Upper lobe of left lung (tissue), 6 donors: ENCODE results near the gene KSR2. TPM values are rescaled to one million over a fixed set of nuclear protein-coding genes. Genes with fewer than 3 reads are reported as not detected.

ENCODE experiments used
- ATAC-seq, 2 donors: fragments of 200-7000 bp; cut with Tn5 transposase; one replicate each; pipeline ENCODE4 v1.9.1; 2022; ENCODE audit warnings: mild to moderate bottlenecking in 2 of 2, moderate library complexity in 2 of 2; ENCODE audit not compliant: low FRiP score in 2 of 2
- DNase-seq, 2 donors: peaks; one replicate each; pipeline ENCODE4 v3.0.0-alpha.2; 2019 to 2020
- H3K27ac ChIP-seq, 4 donors: fragments of 200-600 bp; sonication (generic); one replicate each; pipeline ENCODE4 v1.5.1; 2016 to 2019
- H3K27me3 ChIP-seq, 4 donors: fragments of 200-600 bp; sonication (generic); one replicate each; pipeline ENCODE4 v1.5.1; 2017 to 2019
- H3K36me3 ChIP-seq, 4 donors: fragments of 200-600 bp; sonication (generic); one replicate each; pipeline ENCODE4 v1.5.1; 2016 to 2019
- H3K4me1 ChIP-seq, 4 donors: fragments of 200-600 bp; sonication (generic); one replicate each; pipeline ENCODE4 v1.5.1; 2018 to 2019
- H3K4me3 ChIP-seq, 4 donors: fragments of 200-600 bp; sonication (generic); one replicate each; pipeline ENCODE4 v1.5.1; 2017 to 2019; ENCODE audit warnings: mild to moderate bottlenecking in 2 of 4, moderate library complexity in 1 of 4
- H3K9me3 ChIP-seq, 4 donors: fragments of 200-600 bp; sonication (generic); one replicate each; pipeline ENCODE4 v1.5.1; 2018 to 2019
- EP300 ChIP-seq, 4 donors: sonication (generic); formaldehyde crosslinking; IDR thresholded peaks; one replicate each; pipeline ENCODE4 v1.5.1; 2017; ENCODE audit warnings: antibody characterized with exemption in 4 of 4, control low read depth in 2 of 4
- POLR2A ChIP-seq, 4 donors: fragments of 450-650 bp; IDR thresholded peaks; one replicate each; pipeline ENCODE4 v1.5.1; 2016 to 2017; ENCODE audit warnings: antibody characterized with exemption in 4 of 4, mild to moderate bottlenecking in 2 of 4
- POLR2AphosphoS5 ChIP-seq, 2 donors: sonication (generic); formaldehyde crosslinking; IDR thresholded peaks; one replicate each; pipeline ENCODE4 v1.5.1; 2017; ENCODE audit warnings: antibody characterized with exemption in 2 of 2
- WGBS, 2 donors: methylation state at CpG; one replicate each; pipeline ENCODE4 v1.1.5; 2017 to 2018; 5-methylcytosine and 5-hydroxymethylcytosine counted together
- total RNA-seq, 6 donors: library from RNA; depleted of rRNA in 4 of 6; stranded (reverse); fragments of >200 nt in 4 of 6; gene quantifications; one replicate each; pipeline versions ENCODE4 v1.1.0 to v1.2.1, GENCODE V29; 2016 to 2021
- TF ChIP-seq, protein P1 (sequence below), 6 experiments: fragments of 450-650 bp in 4 of 6; fragments of 200-600 bp in 2 of 6; sonication (generic) in 2 of 6; IDR thresholded peaks; one replicate each; pipeline ENCODE4 v1.5.1; 2016 to 2019; ENCODE audit warnings: antibody characterized with exemption in 6 of 6
- donor health status: DM: no; HTN: no; CAD: no; lungs with moderate emphysema.
- donor health status: DM: no; HTN: yes; CAD: no; lungs with severe emphysema.

The KSR2 gene
- total RNA-seq, 6 donors from 2014 or later = 0.30 to 3.2 (median 0.85) TPM

DNA sequence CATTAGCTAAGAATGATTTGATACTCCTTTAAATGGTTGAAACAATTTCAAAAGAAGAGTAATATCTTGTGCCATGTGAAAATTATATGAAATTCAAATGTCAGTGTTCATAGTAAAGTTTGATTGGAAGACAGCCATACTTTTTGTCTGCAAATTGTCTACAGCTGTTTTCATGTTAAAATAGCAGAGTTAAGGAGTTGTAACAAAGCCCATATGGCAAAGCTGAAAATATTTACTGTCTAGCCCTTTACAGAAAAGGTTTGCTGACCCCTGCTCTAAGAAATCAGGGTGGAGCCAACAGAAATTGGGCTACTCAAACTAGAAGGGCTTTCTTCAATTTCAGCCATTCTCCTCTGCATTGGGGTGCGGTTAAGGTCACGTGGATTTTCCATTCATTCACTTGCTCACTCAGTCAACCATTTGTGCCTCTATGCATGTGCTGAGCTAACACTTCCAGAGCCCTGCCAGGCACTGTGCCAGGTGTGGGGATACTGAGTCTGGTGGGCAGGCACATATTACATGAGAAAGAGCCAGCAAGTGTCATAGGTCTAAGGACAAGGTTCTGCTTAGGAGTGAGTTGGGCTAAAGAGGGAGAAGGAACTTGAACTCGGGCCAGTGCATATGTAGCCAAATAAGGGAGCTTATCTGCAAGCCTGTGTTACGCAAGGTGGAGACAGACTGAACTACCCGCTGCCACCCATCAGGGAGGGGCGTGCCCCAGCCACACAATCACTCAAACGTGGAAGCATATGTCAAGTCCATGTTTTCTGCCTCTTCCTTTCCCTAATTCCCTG, 467.5 kb downstream of the KSR2 start:
- ATAC-seq (peak; percentile 35 to 62), DNase-seq (peak in 1 of 2 donors; percentile 86)

DNA sequence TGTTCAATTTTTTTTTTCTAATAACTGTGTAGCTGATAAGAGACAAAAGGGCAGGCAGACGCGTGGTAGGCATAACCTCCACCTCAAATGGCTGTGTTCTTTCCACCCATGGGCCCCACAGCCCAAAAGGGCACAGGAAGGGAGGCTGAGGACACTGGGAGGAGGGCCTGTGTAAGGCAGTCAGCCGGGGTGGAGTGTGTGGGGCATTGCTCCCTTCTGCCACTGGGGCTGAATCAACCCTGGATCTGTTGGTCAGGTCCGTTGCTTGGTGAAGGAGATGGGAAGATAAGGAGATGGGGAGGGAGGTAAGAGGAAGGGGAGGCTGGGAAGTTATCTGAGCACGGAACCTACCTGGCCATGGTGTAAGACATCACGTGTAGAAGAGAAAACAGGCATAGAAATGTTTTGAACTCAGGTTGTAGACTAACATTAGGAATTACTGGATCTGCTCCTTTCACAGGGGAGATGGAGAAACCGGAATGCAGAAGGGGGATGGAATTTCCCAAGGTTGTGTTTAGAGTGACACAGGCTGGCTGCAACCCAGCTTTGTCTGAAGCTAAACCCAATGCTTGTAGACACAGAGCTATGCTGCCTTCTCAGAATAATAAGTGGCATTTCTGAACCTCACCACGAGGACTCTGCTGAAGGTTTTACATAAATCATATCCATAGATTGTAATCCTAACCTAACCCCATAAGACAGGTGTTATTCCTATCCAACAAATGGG, 468.9 kb downstream of the KSR2 start:
- DNase-seq (no peak), ATAC-seq (no peak)
- no peak for TF ChIP-seq POLR2AphosphoS5 (IDR thresholded peaks at IDR 0.05)
- TF ChIP-seq, protein P1, sequence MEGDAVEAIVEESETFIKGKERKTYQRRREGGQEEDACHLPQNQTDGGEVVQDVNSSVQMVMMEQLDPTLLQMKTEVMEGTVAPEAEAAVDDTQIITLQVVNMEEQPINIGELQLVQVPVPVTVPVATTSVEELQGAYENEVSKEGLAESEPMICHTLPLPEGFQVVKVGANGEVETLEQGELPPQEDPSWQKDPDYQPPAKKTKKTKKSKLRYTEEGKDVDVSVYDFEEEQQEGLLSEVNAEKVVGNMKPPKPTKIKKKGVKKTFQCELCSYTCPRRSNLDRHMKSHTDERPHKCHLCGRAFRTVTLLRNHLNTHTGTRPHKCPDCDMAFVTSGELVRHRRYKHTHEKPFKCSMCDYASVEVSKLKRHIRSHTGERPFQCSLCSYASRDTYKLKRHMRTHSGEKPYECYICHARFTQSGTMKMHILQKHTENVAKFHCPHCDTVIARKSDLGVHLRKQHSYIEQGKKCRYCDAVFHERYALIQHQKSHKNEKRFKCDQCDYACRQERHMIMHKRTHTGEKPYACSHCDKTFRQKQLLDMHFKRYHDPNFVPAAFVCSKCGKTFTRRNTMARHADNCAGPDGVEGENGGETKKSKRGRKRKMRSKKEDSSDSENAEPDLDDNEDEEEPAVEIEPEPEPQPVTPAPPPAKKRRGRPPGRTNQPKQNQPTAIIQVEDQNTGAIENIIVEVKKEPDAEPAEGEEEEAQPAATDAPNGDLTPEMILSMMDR (IDR thresholded peaks at IDR 0.05) = no peak
- no peak for TF ChIP-seq POLR2A (IDR thresholded peaks at IDR 0.05)
- no peak for TF ChIP-seq EP300 (IDR thresholded peaks at IDR 0.05)
- H3K36me3 ChIP-seq = no peaks in the 10 kb centered on the region
- 65 to 72% methylated on average over 7 to 8 of the region's 8 CpGs for WGBS, 2 donors
- no peaks in the 10 kb centered on the region for H3K27me3 ChIP-seq
- peaks cover 0 to 25% (median 17%) of the 10 kb centered on the region in 4 donors for H3K4me1 ChIP-seq
- H3K9me3 ChIP-seq = no peaks in the 10 kb centered on the region
- no peak overlapping the region for H3K27ac ChIP-seq
- H3K4me3 ChIP-seq = no peak overlapping the region

More for the DNA sequence above, 467.5 kb downstream of the KSR2 start:
- Histone ChIP-seq H3K4me1 (peaks cover 0 to 25% (median 15%) of the 10 kb centered on the region in 4 donors), H3K9me3 (no peaks in the 10 kb centered on the region), H3K27me3 (no peaks in the 10 kb centered on the region), H3K36me3 (no peaks in the 10 kb centered on the region), H3K4me3 (no peak overlapping the region), H3K27ac (peak overlapping the region in 2 of 4 donors; percentile 23 to 44)
- 43 to 48% methylated on average over 7 of the region's 7 CpGs for WGBS, 2 donors
- peak in 1 of 4 donors; percentile 20 for TF ChIP-seq EP300 (IDR thresholded peaks at IDR 0.05)
- TF ChIP-seq, protein P1 (IDR thresholded peaks at IDR 0.05) = no peak

DNA sequence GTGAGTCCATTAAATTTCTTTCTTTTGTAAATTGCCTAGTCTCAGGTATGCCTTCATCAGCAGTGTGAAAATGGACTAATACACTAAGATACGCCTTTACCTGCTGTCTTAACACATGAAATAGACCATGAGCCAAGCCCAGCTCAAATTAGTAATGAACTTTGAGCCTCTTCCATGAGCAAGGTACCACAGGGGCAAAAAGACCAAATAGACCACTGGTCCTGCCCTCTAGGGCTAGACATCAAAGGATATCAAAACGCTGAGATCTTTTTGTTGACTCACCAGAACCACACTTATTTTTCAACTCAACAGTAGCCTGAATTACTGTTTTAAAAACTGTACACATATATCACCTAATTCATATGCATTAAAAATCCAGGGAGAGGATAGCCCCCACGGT, 469.9 kb downstream of the KSR2 start:
- Histone ChIP-seq H3K9me3 (no peaks in the 10 kb centered on the region), H3K36me3 (no peaks in the 10 kb centered on the region), H3K27me3 (no peaks in the 10 kb centered on the region), H3K4me1 (peaks cover 0 to 25% (median 16%) of the 10 kb centered on the region in 4 donors), H3K4me3 (no peak overlapping the region), H3K27ac (no peak overlapping the region)
- DNase-seq = no peak
- WGBS, 2 donors = 70 to 73% methylated on average over 3 of the region's 3 CpGs
- no peak for TF ChIP-seq POLR2AphosphoS5 (IDR thresholded peaks at IDR 0.05)
- TF ChIP-seq, protein P1 (IDR thresholded peaks at IDR 0.05) = no peak
- TF ChIP-seq POLR2A (IDR thresholded peaks at IDR 0.05) = no peak
- no peak for TF ChIP-seq EP300 (IDR thresholded peaks at IDR 0.05)
- ATAC-seq = no peak

DNA sequence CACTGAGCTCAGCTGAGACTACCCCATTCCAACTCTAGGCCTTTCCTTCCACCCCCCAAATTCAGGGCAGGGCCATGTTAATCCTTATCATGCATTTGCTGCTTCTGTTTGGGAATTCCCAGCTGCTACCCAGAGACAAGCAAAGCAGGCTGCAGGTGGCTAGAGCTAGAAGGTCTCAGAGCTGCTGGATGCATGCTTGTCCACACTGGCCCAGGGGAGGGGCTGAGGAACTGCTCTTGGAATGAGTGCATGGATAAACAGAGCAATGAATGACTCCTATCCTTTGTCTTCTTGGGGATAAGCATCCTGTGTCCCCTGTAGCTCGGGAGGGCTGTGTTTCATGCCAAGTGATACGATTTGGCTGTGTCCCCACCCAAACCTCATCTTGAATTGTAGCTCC, 470.5 kb downstream of the KSR2 start:
- Histone ChIP-seq H3K9me3 (no peaks in the 10 kb centered on the region), H3K27me3 (no peaks in the 10 kb centered on the region), H3K27ac (no peak overlapping the region), H3K4me1 (peaks cover 0 to 25% (median 16%) of the 10 kb centered on the region in 4 donors), H3K4me3 (no peak overlapping the region), H3K36me3 (no peaks in the 10 kb centered on the region)
- DNase-seq (no peak), ATAC-seq (no peak)
- TF ChIP-seq EP300 (IDR thresholded peaks at IDR 0.05) = no peak
- 46 to 48% methylated on average over 2 of the region's 2 CpGs for WGBS, 2 donors

DNA sequence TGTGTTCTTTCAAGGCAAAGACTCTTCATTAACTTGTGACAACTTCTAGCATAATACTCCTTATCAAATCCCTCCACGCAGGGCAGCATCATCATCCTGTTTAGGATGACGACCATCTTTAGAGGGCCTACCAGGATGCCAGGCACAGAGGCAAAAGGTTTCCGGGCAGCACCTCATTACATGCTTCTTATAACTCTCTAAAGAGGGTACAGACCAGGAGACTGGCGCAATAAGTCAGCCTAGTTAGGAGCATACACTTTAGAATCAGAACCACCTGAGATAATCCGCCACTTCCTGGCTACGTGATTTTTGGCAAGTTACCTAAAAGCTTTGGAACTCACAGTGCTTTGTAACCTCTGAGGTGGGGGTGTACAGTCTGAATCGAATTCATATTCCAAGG, 471.4 kb downstream of the KSR2 start:
- 48 to 56% methylated on average over 7 of the region's 7 CpGs for WGBS, 2 donors
- DNase-seq = peak in 1 of 2 donors; percentile 53

More for the DNA sequence above, 471.4 kb downstream of the KSR2 start:
- Histone ChIP-seq H3K27ac (no peak overlapping the region), H3K27me3 (no peaks in the 10 kb centered on the region), H3K4me3 (no peak overlapping the region), H3K36me3 (no peaks in the 10 kb centered on the region), H3K4me1 (peaks cover 0 to 17% (median 14%) of the 10 kb centered on the region in 4 donors), H3K9me3 (no peaks in the 10 kb centered on the region)
- peak in 1 of 2 donors; percentile 17 for ATAC-seq
- TF ChIP-seq, protein P1 (IDR thresholded peaks at IDR 0.05) = no peak
- TF ChIP-seq EP300 (IDR thresholded peaks at IDR 0.05) = peak in 1 of 4 donors; percentile 58
